ENCODE results near the gene KANK4. TPM values are rescaled to one million over a fixed set of nuclear protein-coding genes. Genes with fewer than 3 reads are reported as not detected.

KANK4 gene
- total and polyA plus RNA-seq, 2 of the 4 experiments (the other 2 are of a cell fraction), result not detected

GRCh38 chr1:62325681-62326080 is 6.4 kb upstream of the KANK4 start:
- Histone ChIP-seq H3K79me1 (ENCODE audit: low read depth in 1 of 2, low read length in 2 of 2) (no peaks in the 10 kb centered on the region), H3K9ac (ENCODE audit: low read depth, low read length) (no peak overlapping the region), H4K91ac (ENCODE audit: insufficient read depth, low read depth, low read length) (no peak overlapping the region), H3K27me3 (ENCODE audit: control insufficient read depth, insufficient read depth, low read length) (no peaks in the 10 kb centered on the region), H3K4me3 (ENCODE audit: insufficient read depth, low read depth, low read length) (no peak overlapping the region), H2BK5ac (ENCODE audit: low read depth, low read length, poor library complexity, severe bottlenecking) (no peak overlapping the region), H3K23ac (ENCODE audit: low read depth, low read length) (no peak overlapping the region), H4K5ac (ENCODE audit: low read depth, low read length) (no peak overlapping the region), H3K56ac (ENCODE audit: extremely low read depth, insufficient read depth, low read length) (no peak overlapping the region), H3K18ac (ENCODE audit: low read depth, low read length) (no peak overlapping the region), H4K8ac (ENCODE audit: low read depth in 2 of 2, low read length in 2 of 2) (no peak overlapping the region), H3K4me2 (ENCODE audit: low read depth, low read length) (no peak overlapping the region), H3K14ac (replicated peaks; ENCODE audit: low read depth, low read length) (no peak overlapping the region), H4K20me1 (ENCODE audit: insufficient read depth, low read length) (no peaks in the 10 kb centered on the region), H3K4me1 (ENCODE audit: control insufficient read depth, insufficient read depth, low read length) (no peaks in the 10 kb centered on the region), H2BK120ac (ENCODE audit: low read depth, low read length) (no peak overlapping the region), H2AK9ac (replicated peaks; ENCODE audit: low read depth, low read length, poor library complexity) (no peak overlapping the region), H3K9me3 (ENCODE audit: control insufficient read depth, insufficient read depth, low read length) (0 out of 2 replicates have a peak, but pooled peaks cover 1% of the 10 kb centered on the region), H2AK5ac (ENCODE audit: low read depth, low read length) (no peak overlapping the region), H3K9me1 (ENCODE audit: insufficient read depth, low read length) (no peaks in the 10 kb centered on the region), H3K27ac (ENCODE audit: insufficient read depth, low read length) (no peak overlapping the region), H2BK15ac (ENCODE audit: low read depth, low read length) (no peak overlapping the region), H2AFZ (replicated peaks; ENCODE audit: low read length, poor library complexity) (no peak overlapping the region), H2BK20ac (ENCODE audit: low read depth, low read length) (no peak overlapping the region), H3K4ac (ENCODE audit: low read depth, low read length) (no peak overlapping the region), H3K36me3 (ENCODE audit: control insufficient read depth, insufficient read depth, low read length) (no peaks in the 10 kb centered on the region)
- DNase-seq, result no peak
- BruUV-seq (replicated peaks), result no TSS peak
- in situ Hi-C loops (cut with MboI; ENCODE audit: low sequenced_read_pairs) (no loop called here), dilution Hi-C loops (cut with HindIII; ENCODE audit: low sequenced_read_pairs, unreplicated experiment) (no loop called here), intact Hi-C loops (cut with micrococcal nuclease) (no loop called here)
- no peak for TF ChIP-seq CHD1 (IDR thresholded peaks at IDR 0.05; ENCODE audit: low read depth, low read length)
- no peak for TF ChIP-seq FOS (IDR thresholded peaks at IDR 0.05; ENCODE audit: low read depth, low read length)
- no peak for TF ChIP-seq CEBPB (IDR thresholded peaks at IDR 0.05; ENCODE audit: low read depth, low read length)
- TF ChIP-seq RAD21 (IDR thresholded peaks at IDR 0.05; ENCODE audit: low read length), result no peak
- no peak for TF ChIP-seq RFX5 (IDR thresholded peaks at IDR 0.05; ENCODE audit: low read depth, low read length)
- TF ChIP-seq RCOR1 (IDR thresholded peaks at IDR 0.05; ENCODE audit: insufficient replicate concordance, low read length), result no peak
- TF ChIP-seq BHLHE40 (IDR thresholded peaks at IDR 0.05; ENCODE audit: low read depth, low read length), result no peak
- TF ChIP-seq SMC3 (IDR thresholded peaks at IDR 0.05; ENCODE audit: low read depth, low read length), result no peak
- TF ChIP-seq CTCF (conservative IDR thresholded peaks at IDR 0.05; ENCODE audit: low read depth, low read length), result no peak
- TF ChIP-seq ELK1 (IDR thresholded peaks at IDR 0.05; ENCODE audit: borderline replicate concordance, low read depth, low read length), result no peak
- TF ChIP-seq POLR2A (IDR thresholded peaks at IDR 0.05; ENCODE audit: low read depth, low read length), result no peak
- no peak for TF ChIP-seq NFE2L2 (IDR thresholded peaks at IDR 0.05; ENCODE audit: low read depth, low read length)
- TF ChIP-seq USF2 (IDR thresholded peaks at IDR 0.05; ENCODE audit: low read depth, low read length), result no peak
- no peak for TF ChIP-seq MXI1 (IDR thresholded peaks at IDR 0.05; ENCODE audit: borderline replicate concordance, low read depth, low read length)
- TF ChIP-seq MAZ (IDR thresholded peaks at IDR 0.05; ENCODE audit: borderline replicate concordance, low read depth, low read length), result no peak
- TF ChIP-seq MAFK (IDR thresholded peaks at IDR 0.05; ENCODE audit: low read depth, low read length), result no peak
- ATAC-seq (ENCODE audit: low read depth), result no peak
- ChIA-PET CTCF (no interaction called here), POLR2A (ENCODE audit: unreplicated experiment) (no interaction called here)
- WGBS, 2 experiments (ENCODE audit: extremely low coverage in 2 of 2, insufficient read length in 1 of 2), result no CpG with 5 or more reads among the region's 2 CpGs

Data from IMR-90 (cell line).